SK-MEL-5 (cell line): Measurements from ENCODE around the gene TWNK. TPM values are rescaled to one million over a fixed set of nuclear protein-coding genes. Genes with fewer than 3 reads are reported as not detected.

Source experiments
- DNase-seq: peaks from one replicate; pipeline ENCODE4 v3.0.0-alpha.2; 2016; ENCODE audit warnings: low read depth, low spot score
- in situ Hi-C: cut with HindIII; loops from 2 replicates; pipeline ENCODE4 v1.10.0; 2016; ENCODE audit warnings: low sequenced_read_pairs, high pct_unique_total_duplicates, low pct_unique_long_range_greater_than_20kb
- total RNA-seq: library from RNA; depleted of rRNA; stranded (reverse); fragments of >200 nt; shearing (Covaris generic); gene quantifications from 2 replicates; pipeline ENCODE4 v1.2.3, GENCODE V29; 2014

The TWNK gene
- total RNA-seq, 1 experiment from 2014 or later, result 14.7 TPM

DNA sequence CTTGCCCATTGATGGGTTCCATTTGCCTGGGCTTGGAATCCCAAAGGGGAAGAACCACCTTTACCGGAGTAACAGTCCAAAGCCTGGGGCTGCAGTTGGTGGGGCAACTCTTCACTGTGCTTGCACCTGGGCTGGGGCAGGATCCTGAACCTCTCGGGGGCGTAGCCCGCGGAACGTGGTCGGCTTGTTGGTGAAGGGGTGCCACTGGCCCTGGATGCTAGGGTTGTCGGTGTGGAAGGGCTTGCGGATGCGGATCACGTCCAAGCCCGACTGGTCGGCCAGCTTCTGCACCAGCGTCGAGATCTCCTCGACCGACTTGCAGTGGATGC lies 756 bp upstream of the TWNK start:
- DNase-seq, result no peak
- in situ Hi-C loops, result no loop called here

- in situ Hi-C loops, result no loop called here
- DNase-seq, result no peak
Observed at GRCh38 chr10:100987685-100988049, 324 bp downstream of the TWNK start.

DNA sequence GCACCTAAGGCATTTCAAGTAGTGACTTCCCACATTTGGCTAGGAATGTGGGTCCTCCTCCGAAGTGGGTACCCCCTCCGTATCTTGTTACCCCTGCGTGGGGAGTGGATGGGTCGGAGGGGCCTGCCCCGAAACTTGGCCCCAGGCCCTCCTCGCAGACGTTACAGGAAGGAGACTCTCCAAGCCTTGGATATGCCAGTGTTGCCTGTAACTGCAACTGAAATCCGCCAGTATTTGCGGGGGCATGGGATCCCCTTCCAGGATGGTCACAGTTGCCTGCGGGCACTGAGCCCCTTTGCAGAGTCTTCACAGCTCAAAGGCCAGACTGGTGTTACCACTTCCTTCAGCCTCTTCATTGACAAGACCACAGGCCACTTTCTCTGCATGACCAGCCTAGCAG lies 823 bp downstream of the TWNK start:
- DNase-seq, result no peak
- in situ Hi-C loops, result no loop called here

DNA sequence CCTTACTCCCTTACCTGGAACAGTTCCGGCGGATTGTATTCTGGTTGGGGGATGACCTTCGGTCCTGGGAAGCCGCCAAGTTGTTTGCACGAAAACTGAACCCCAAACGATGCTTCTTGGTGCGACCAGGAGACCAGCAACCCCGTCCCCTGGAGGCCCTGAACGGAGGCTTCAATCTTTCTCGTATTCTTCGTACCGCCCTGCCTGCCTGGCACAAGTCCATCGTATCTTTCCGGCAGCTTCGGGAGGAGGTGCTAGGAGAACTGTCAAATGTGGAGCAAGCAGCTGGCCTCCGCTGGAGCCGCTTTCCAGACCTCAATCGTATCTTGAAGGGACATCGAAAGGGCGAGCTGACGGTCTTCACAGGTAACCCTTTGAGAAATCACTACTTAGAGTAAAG lies 1.7 kb downstream of the TWNK start:
- in situ Hi-C loops, result no loop called here

GRCh38 chr10:100993986-100994708 lies 6.8 kb downstream of the TWNK start:
- DNase-seq, result peak; percentile 86
- in situ Hi-C loops, result no loop called here

More for the DNA sequence above, 1.7 kb downstream of the TWNK start:
- no peak for DNase-seq

DNA sequence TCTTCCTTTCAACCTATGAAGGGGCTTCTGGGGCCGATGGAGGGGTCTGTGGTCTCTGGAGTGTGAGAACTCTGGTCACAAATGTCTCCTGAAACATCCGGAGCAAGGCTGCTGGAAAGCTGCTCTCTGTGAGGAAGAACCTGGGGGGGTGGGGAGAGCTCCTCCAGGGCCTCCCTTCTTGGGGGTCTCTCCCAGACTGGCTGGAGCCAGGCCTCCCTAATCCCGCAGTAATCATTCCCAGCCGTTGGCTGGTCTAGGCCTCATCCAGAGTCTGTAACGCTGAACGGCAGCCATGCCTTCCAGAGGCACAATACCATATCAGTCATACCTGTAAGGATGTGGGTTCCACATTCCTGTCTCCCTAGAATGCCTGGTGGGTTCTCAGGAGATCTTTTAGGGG lies 7.8 kb downstream of the TWNK start:
- in situ Hi-C loops, result no loop called here
- DNase-seq, result no peak

GRCh38 chr10:100996678-100997359 lies 9.5 kb downstream of the TWNK start:
- DNase-seq, result no peak
- in situ Hi-C loops, result no loop called here

- in situ Hi-C loops, result no loop called here
- peak; percentile 69 for DNase-seq
Observed at GRCh38 chr10:100997360-100998182, 10.2 kb downstream of the TWNK start.

DNA sequence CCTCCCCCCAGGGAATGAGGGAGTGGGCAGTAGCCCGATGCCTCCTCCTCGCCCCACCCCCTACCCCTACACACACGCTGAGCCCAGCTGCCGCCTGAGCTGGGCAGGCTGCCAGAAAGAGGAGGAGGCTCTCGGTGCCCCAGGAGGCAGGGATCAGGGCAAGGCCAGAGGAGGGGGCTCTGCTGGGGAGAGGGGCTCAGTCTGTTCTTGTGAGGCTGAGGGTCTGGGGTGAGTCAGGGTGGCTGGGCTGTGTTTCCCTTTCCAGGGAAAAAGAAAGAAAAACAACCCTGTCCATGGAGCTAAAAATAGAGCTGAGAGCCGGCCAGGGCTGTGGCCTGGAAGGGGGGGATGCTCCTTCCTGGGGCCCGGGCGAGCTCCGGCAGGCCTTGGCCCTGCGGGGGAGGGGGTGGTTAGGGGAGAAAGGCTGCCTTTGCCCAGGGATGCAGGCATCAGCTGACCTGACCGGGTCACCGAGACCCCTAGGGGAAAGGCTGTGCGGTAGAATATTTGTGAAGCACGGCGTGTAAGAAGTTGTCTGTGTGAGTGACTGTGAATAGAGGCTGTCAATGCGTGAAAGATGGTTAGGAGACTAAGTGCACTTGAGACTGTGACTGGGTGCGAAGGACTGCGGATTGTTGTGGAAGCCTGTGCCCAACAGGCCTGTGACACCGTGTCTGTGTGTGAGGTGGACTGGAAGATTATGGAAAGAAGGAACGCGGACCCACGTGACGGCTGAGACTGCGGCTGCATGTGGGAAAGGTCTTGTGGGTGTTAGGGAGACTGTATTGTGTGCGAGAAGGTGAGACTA lies 11.0 kb downstream of the TWNK start:
- in situ Hi-C loops, result no loop called here
- DNase-seq, result peak; percentile 82

- DNase-seq, result peak; percentile 56
- in situ Hi-C loops, result no loop called here
Observed at GRCh38 chr10:100998991-100999741, 11.8 kb downstream of the TWNK start.

GRCh38 chr10:100999742-101000126 lies 12.4 kb downstream of the TWNK start, which contains the start of gene LZTS2:
Gene LZTS2, plus strand, starts transcription at chr10:100999808. Its CDS starts 2,731 bp downstream, at chr10:101002539.
- DNase-seq, result no peak
- in situ Hi-C loops, result no loop called here

- in situ Hi-C loops, result no loop called here
Observed at GRCh38 chr10:101000127-101000914, 13.0 kb downstream of the TWNK start.

DNA sequence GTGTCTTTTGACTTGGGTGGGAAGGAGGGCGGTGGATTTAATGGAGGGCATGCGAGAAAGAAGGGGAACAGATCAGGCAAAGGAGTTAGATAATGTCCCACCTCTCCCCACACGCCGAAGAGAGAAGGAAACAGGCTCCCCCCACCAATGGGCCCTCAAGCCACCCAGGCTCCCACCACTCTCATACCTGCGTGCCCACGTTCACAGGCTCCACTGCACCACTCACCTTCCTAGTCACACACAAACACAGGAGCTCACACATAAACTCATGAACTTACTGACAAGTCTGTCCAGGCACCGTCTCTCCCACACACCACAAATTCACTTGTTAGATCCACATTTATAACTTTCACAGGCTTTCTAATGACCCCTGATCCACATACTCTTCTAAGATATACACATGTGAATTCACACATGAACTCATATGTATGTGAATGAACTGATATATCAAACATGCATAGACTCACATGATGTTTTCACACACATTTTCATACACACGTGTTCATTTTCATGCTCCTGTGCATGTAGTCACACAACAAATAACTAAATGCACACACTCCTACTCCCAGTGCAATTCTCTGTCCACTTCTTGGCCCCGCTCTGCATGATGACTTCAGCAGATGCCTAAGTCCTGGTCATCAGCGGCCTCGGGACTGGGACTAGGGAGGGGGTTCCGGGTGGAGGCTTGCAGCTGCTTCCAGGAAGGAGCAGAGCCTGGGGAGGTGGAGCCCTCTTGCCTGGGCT lies 13.7 kb downstream of the TWNK start:
- DNase-seq, result no peak
- in situ Hi-C loops, result no loop called here

More at GRCh38 chr10:101000127-101000914, 13.0 kb downstream of the TWNK start:
- DNase-seq, result no peak

GRCh38 chr10:101001659-101002035 lies 14.3 kb downstream of the TWNK start:
- DNase-seq, result no peak
- in situ Hi-C loops, result no loop called here

- in situ Hi-C loops, result no loop called here
- no peak for DNase-seq
Observed at GRCh38 chr10:101002456-101002855, 15.1 kb downstream of the TWNK start.
